HL-60/S4 (cell line): ENCODE measurements around the gene TRIP6.

Source experiments
- in situ Hi-C: fragments of 300-500 bp; cut with MboI; formaldehyde crosslinking; loops from 2 replicates; pipeline ENCODE4 v1.14.3; 2022; ENCODE audit warnings: low sequenced_read_pairs

TRIP6 gene

DNA sequence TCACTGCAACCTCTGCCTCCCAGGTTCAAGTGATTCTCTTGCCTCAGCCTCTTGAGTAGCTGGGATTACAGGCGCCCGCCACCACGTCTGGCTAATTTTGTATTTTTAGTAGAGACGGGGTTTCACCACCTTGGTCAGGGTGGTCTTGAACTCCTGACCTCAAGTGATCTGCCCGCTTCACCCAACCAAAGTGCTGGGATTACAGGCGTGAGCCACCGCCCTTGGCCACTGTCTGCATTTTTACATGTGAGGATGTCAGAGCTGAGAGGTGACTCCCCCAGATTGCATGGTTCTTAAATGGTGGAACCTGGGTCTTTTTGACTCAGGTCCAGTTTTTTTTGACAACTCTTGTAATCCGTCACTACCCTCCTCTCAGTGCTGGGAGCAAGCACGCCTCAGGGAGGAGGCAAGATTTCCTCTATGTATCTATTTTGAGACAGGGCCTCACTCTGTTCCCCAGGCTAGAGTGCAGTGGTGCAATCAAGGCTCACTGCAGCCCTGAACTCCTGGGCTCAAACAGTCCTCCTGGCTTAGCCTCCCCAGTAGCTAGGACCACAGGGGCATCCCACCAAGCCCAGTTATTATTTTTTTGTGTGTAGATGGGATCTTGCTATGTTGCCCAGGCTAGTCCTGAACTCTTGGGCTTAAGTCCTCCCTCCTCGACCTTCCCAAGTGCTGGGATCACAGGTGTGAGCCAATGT is 6.6 kb downstream of the TRIP6 start:
- in situ Hi-C loops = no loop called here

- in situ Hi-C loops = no loop called here
These were observed 7.1 kb downstream of the TRIP6 start for GRCh38 chr7:100874300-100874576.

GRCh38 chr7:100874577-100875355 is 7.6 kb downstream of the TRIP6 start, which contains the start of gene SRRT:
TSS of gene SRRT (plus strand) at chr7:100875103. CDS start at chr7:100875591, 488 bp downstream.
- in situ Hi-C loops = no loop called here

DNA sequence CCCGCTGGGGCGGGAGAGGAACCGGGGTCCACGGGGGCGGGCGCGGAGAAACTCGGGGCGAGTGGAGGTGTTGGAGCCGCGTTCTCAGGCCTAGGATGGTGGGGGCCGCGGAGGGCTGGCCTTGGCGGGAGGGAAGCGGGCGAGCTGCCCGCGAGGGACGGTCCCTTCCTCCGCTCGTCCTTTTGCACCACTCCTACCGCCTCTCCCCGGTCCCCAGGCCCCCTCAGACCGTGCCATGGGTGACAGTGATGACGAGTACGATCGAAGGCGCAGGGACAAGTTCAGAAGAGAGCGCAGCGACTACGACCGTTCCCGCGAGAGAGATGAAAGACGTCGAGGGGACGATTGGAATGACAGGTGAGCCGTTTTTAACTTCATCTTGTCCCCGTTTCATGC is 8.2 kb downstream of the TRIP6 start:
- in situ Hi-C loops = no loop called here

GRCh38 chr7:100878013-100878412 is 10.8 kb downstream of the TRIP6 start:
- in situ Hi-C loops = no loop called here

- in situ Hi-C loops = no loop called here
These were observed 11.5 kb downstream of the TRIP6 start for GRCh38 chr7:100878685-100879084.

- in situ Hi-C loops = no loop called here
These were observed 12.6 kb downstream of the TRIP6 start for GRCh38 chr7:100879685-100880261.

DNA sequence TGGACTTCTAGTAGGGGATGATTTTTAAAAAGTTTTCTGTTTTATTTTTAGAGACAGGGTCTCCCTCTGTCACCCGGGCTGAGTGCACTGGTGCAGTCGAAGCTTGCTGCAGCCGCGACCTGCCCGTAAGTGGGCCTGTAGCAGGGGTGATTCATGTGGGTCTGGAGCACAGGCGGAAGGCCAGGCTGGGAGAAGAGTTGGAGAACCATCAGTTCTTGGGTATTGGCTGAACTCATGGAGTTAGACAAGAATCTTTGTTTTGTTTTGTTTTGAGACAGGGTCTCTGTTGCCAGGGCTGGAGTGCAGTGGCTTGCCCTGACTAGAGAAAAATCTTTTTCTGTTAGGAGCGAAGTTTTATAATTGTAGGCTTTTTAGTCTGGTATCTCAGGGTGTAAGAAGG is 13.5 kb downstream of the TRIP6 start:
- in situ Hi-C loops = no loop called here

DNA sequence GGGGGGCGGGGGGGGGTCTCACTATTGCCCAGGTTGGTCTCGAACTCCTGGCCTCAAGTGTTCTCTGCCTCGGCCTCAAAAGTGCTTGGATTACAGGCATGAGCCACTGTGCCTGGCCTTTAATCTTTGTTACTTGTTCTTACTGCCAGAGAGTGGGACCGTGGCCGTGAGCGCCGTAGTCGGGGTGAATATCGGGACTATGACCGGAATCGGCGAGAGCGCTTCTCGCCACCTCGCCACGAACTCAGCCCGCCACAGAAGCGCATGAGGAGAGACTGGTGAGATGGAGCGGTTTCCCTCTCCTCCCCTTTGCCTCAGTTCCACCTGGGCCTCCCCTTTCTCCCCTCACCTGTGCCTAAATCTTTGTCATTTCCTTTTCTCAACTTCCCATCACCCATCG is 13.9 kb downstream of the TRIP6 start:
- in situ Hi-C loops = no loop called here

DNA sequence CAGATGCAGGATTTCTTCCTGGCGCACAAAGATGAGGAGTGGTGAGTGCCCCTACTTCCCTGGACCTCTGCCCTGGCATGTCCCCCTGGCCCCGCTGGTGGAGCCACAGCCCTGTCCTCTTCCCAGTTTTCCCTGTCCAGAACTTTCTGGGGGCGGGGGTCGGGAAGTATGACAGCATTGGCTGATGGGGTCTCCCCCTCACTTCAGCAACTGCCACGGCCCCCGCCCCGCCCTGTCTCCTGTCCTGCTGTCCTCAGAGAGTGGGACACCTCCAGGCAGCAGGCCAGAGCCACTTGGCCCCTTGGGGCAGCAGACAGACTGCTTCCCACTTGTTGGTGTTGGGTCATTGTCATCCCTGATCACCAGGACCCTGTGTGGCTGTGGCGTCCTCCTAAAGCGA is 15.0 kb downstream of the TRIP6 start:
- in situ Hi-C loops = no loop called here

- in situ Hi-C loops = no loop called here
These were observed 15.8 kb downstream of the TRIP6 start for GRCh38 chr7:100882785-100883526.

DNA sequence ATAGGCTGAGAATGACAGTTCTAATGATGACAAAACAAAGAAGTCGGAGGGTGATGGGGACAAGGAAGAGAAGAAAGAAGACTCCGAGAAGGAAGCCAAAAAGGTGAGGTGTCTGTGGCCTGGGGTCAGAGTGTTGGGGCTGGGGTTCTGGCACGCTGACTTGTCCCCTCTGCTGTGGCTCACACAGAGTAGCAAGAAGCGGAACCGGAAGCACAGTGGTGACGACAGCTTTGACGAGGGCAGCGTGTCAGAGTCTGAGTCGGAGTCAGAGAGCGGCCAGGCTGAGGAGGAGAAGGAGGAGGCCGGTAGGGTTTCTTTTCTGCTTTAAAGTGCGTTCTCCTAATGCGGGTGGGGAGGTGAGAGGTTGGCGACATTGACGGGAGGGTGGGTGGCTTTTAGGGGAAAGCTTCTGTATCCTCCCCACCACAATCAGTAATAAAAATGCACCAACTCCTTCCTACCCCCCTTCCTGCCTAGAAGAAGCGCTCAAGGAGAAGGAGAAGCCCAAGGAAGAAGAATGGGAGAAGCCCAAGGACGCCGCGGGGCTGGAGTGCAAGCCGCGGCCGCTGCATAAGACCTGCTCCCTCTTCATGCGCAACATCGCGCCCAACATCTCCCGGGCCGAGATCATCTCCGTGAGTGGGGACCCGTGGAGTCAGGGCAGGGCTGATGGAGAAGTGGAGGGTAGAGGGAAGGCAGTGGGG is 17.7 kb downstream of the TRIP6 start:
- in situ Hi-C loops = no loop called here

GRCh38 chr7:100885440-100886141 is 18.4 kb downstream of the TRIP6 start:
- in situ Hi-C loops = no loop called here

DNA sequence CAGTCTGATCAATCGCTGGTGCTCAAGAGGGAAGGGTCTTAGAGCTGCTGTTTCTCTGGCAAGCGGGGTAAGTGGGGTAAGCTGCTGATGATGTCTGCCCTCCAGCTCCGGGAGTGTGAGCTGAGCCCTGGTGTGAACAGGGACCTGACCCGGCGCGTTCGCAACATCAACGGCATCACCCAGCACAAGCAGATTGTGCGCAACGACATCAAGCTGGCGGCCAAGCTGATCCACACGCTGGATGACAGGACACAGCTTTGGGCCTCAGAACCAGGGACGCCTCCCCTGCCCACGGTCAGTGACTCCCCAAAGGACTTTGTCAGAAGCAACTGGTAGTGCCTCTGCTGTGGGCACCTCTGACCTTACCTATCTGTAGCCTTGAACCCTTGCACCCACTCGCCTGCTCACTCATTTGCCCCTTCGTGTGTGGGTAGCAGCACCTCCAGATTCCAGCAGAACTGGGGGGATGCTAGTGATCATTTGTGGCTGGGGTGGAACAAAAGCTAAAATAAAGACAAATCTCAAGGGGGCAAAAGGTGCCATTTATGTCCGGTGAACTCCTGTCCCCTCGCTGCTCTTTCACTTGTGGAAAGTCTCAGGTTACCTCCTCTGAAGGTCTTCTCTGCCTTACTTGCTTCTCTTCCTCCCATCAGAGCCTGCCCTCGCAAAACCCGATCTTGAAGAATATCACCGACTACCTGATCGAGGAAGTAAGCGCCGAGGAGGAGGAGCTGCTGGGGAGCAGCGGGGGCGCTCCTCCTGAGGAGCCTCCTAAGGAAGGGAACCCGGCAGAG is 19.2 kb downstream of the TRIP6 start:
- in situ Hi-C loops = no loop called here

DNA sequence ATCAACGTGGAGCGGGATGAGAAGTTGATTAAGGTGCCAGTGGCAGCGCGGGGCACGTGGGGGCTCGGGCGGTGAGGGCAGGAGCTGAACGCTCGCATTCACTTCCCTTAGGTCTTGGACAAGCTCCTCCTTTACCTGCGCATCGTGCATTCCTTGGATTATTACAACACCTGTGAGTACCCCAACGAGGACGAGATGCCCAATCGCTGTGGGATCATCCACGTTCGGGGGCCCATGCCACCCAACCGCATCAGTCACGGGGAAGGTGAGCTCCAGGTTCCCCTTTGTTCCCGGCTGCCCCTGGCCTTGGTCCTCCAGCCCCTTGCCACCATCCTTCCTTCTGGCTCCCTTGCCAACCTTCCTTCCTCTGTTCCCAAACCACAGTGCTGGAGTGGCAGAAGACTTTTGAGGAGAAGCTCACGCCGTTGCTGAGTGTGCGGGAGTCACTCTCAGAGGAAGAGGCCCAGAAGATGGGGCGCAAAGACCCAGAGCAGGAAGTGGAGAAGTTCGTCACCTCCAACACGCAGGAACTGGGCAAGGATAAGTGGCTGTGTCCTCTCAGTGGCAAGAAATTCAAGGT is 19.8 kb downstream of the TRIP6 start:
- in situ Hi-C loops = no loop called here

DNA sequence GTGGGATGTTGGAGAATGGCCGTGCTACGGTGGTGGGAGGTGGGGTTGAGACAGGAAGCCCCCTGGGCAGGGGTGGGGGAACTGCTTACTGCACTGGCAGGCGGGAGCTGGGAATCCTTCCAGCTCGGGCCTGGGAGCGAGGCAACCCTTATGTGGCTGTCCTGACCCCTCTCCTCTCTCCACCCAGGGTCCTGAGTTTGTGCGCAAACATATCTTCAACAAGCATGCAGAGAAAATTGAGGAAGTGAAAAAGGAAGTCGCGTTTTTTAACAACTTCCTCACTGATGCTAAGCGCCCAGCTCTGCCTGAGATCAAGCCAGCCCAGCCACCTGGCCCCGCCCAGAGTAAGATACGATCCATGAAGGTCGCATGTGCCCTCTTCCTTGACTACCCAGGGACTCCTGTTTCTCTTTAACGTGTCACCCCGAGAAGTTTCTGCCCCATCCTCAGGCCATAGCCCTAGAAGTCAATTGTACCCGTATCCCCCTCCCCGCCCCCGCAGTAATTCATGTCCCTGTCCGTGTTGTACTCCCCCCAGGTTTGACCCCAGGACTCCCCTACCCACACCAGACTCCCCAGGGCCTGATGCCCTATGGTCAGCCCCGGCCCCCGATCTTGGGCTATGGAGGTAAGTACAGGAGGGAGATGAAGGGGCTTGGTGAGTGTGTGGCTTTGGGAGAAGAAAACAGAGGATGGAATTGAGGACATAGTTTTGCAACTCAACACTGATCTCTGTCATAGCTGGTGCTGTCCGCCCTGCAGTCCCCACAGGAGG is 20.5 kb downstream of the TRIP6 start:
- in situ Hi-C loops = no loop called here

DNA sequence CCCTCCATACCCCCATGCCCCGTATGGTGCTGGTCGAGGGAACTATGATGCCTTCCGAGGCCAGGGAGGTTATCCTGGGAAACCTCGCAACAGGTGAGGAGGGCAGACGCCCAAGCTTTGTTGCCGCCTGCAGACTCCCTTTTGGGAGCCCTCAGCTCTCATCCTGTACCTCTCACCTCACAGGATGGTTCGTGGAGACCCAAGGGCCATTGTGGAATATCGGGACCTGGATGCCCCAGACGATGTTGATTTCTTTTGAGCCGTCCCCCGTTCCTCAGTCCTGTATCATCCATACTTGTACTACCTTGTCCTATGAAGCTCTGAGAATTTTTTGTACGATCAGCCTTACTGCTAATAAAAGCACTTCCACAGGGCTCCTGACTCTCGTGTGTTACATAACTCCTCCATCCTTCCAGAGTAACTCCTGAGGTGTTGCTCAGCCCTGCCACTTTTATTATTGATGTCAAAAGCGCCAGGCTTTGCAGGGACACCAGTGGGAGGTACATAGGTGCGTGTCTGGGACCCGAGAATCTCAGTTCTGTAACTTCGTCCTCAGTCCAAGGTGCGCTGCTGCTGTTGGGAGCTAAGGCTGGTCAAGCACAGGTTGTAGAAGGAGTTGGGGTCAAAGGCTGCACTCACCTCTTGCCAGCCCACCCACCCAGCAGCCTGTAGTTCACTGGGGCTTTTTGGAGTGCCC is 21.3 kb downstream of the TRIP6 start:
- in situ Hi-C loops = no loop called here
